GM12878 (cell line): ENCODE measurements around the gene MIAT.

Experiments
- CEBPZ ChIP-seq: fragments of 150-350 bp; IDR thresholded peaks from 2 replicates; pipeline ENCODE4 v1.6.1; 2016; ENCODE audit warnings: low read depth, low read length
- CHD2 ChIP-seq: IDR thresholded peaks from 2 replicates; pipeline ENCODE4 v1.6.1; 2011; ENCODE audit warnings: low read depth, low read length, improper control_type of control experiment, borderline replicate concordance
- CTCF ChIP-seq, 3 experiments: IDR thresholded peaks in 2 of 3; conservative IDR thresholded peaks in 1 of 3; 2 replicates each; pipeline ENCODE4 v1.5.1; 2011; ENCODE audit warnings: low read depth in 3 of 3, low read length in 3 of 3, mild to moderate bottlenecking in 3 of 3, control low read depth in 2 of 3, moderate library complexity in 2 of 3, inconsistent platforms in 1 of 3, mixed read lengths in 1 of 3; ENCODE audit not compliant: control insufficient read depth in 2 of 3, insufficient read depth in 1 of 3; ENCODE audit errors: extremely low read depth in 1 of 3
- E2F4 ChIP-seq: IDR thresholded peaks from 2 replicates; pipeline ENCODE4 v1.6.1; 2012; ENCODE audit warnings: low read depth, low read length, improper control_type of control experiment
- ESRRA ChIP-seq: IDR thresholded peaks from 2 replicates; pipeline ENCODE4 v1.6.1; 2012; ENCODE audit warnings: mild to moderate bottlenecking, low read length, improper control_type of control experiment
- HDAC2 ChIP-seq: fragments of 200-600 bp; sonication (generic); IDR thresholded peaks from 2 replicates; pipeline ENCODE4 v1.6.1; 2017
- MAX ChIP-seq: IDR thresholded peaks from 2 replicates; pipeline ENCODE4 v1.6.1; 2012; ENCODE audit warnings: low read depth, low read length, improper control_type of control experiment
- NBN ChIP-seq: fragments of 450-650 bp; IDR thresholded peaks from 2 replicates; pipeline ENCODE4 v1.6.1; 2016
- NR2C1 ChIP-seq: fragments of 450-650 bp; IDR thresholded peaks from 2 replicates; pipeline ENCODE4 v1.6.1; 2017; ENCODE audit warnings: antibody characterized with exemption, mild to moderate bottlenecking, moderate library complexity
- TCF7 ChIP-seq: IDR thresholded peaks from 2 replicates; pipeline ENCODE4 v1.6.1; 2014; ENCODE audit warnings: antibody characterized with exemption, borderline replicate concordance

GRCh38 chr22:26619510-26619909 lies 37.9 kb upstream of the MIAT start:
- no peak for TF ChIP-seq CTCF (IDR thresholded peaks at IDR 0.05 in 2 of 3, conservative IDR thresholded peaks at IDR 0.05 in 1 of 3; ENCODE audit: control insufficient read depth in 2 of 3, extremely low read depth in 1 of 3, insufficient read depth in 1 of 3, low read depth in 3 of 3, low read length in 3 of 3)
- TF ChIP-seq NR2C1, result no peak
- no peak for TF ChIP-seq MAX
- TF ChIP-seq ESRRA, result no peak
- no peak for TF ChIP-seq HDAC2
- TF ChIP-seq E2F4, result no peak
- no peak for TF ChIP-seq TCF7
- no peak for TF ChIP-seq CHD2
- no peak for TF ChIP-seq CEBPZ
- TF ChIP-seq NBN, result no peak
